OCI-LY3 (cell line): Measurements from ENCODE around the gene NEK11.

ENCODE experiments used
- EZH2phosphoT487 ChIP-seq: fragments of 200-600 bp; shearing (Covaris generic); IDR thresholded peaks from 2 replicates; pipeline ENCODE4 v1.6.1; 2018; ENCODE audit warnings: antibody characterized with exemption, mixed run types, low read depth
- TF ChIP-seq, protein P1 (sequence below): fragments of 200-600, 300-600 bp; sonication (generic); IDR thresholded peaks from 2 replicates; pipeline ENCODE4 v1.5.1; 2014; ENCODE audit warnings: antibody characterized with exemption, low read length, low read depth

DNA sequence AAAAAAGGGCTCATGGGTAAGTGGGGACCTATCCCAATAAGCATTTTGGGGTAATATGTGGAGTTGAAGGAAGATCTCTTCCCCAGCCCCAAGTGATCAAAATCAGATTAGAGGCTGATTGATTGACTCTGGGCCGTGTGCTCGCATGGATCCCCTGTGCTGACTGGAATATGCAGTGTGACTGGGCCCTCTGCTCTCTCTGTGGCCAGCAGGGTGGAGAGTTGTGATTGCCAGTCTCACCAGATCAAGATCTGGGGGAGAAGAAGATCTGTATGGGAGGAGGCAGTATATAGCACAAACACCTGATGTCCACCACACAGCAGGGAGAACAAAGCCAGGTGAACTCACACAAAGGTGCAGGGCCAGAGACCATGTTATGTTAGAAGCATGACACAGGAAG, 363.7 kb downstream of the NEK11 start:
- TF ChIP-seq, protein P1, sequence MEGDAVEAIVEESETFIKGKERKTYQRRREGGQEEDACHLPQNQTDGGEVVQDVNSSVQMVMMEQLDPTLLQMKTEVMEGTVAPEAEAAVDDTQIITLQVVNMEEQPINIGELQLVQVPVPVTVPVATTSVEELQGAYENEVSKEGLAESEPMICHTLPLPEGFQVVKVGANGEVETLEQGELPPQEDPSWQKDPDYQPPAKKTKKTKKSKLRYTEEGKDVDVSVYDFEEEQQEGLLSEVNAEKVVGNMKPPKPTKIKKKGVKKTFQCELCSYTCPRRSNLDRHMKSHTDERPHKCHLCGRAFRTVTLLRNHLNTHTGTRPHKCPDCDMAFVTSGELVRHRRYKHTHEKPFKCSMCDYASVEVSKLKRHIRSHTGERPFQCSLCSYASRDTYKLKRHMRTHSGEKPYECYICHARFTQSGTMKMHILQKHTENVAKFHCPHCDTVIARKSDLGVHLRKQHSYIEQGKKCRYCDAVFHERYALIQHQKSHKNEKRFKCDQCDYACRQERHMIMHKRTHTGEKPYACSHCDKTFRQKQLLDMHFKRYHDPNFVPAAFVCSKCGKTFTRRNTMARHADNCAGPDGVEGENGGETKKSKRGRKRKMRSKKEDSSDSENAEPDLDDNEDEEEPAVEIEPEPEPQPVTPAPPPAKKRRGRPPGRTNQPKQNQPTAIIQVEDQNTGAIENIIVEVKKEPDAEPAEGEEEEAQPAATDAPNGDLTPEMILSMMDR: no peak
- TF ChIP-seq EZH2phosphoT487: no peak
